HT1080 (cell line): ENCODE results near the gene MEF2C. TPM values are rescaled to one million over a fixed set of nuclear protein-coding genes. Genes with fewer than 3 reads are reported as not detected.
A peak's percentile ranks its signal among the peaks of the same experiment; 100 is the strongest.
"Not testable (repeated sequence)": the region's sequence is repeated elsewhere in the genome, so short reads cannot be mapped to it uniquely, and the experiment has no call there.

Source experiments
- DNase-seq: peaks from one replicate; pipeline ENCODE4 v3.0.0-alpha.2; 2015; ENCODE audit warnings: low read depth
- total RNA-seq: library from RNA; depleted of rRNA; stranded (reverse); fragments of >200 nt; shearing (Covaris generic); gene quantifications from 2 replicates; pipeline ENCODE4 v1.2.3, GENCODE V29; 2014

Gene MEF2C
- total RNA-seq, 1 experiment from 2014 or later: 2.2 TPM

DNA sequence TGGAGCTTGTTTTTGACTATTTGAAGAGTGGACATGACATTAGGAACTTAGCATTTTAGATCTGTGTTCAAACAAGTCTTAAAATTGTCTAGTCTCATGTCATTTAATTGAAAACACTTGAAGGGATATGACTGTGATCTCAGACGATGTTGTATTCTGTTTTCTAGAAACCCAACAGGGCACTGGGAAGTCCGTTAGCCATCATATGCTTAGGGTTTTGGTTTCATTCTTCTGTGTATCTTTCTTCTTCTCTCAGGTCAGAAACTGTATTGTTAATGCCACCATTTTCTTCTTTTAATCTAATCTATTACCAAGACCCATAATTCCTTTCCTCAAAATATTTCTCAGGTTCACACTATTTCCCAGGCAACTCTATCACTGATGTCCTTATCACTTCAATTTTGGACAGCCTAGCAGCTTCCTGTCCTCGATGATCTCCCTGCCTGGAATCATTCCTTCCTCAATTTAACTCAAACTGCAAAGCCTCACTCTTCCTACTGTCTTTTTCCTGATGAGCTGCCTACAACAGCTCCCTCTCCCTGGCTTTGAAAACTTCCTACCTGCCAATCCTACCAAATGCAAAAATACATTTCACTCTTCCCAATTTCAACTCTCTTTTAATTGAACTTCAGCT is 77.7 kb downstream of the MEF2C start:
- no peak for DNase-seq

DNA sequence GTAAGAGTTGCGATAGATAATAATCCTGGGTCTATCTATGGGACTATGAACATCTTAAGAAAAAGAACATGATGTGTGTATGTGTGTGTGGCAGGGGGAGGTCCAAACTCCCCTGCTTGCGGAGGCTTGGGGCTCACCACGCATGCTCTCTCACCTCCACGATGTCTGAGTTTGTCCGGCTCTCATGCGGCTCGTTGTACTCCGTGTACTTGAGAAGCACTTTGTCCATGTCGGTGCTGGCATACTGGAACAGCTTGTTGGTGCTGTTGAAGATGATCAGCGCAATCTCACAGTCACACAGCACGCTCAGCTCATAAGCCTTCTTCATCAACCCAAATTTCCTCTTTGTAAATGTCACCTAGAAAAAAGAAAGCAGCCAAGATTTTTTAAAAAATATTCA is 78.5 kb downstream of the MEF2C start:
- DNase-seq: no peak

DNA sequence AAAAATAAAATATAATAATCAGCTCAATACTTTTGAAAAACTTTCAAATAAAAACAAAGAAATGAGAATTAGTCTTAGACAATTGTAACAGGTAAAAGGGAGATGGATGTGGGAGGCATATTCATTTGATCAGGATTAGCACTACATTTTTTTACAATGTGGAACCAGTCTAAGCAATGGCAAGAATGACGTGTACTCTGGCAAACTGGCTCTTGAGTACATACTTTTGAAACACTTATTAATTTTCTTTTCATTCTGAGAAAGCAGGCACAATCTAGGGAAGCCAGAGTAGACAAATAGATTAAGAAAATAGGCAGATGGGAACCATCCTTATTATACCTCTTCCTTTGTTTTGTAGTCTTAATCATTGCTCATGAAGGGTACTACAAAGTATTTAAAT is 79.7 kb downstream of the MEF2C start:
- no peak for DNase-seq

DNA sequence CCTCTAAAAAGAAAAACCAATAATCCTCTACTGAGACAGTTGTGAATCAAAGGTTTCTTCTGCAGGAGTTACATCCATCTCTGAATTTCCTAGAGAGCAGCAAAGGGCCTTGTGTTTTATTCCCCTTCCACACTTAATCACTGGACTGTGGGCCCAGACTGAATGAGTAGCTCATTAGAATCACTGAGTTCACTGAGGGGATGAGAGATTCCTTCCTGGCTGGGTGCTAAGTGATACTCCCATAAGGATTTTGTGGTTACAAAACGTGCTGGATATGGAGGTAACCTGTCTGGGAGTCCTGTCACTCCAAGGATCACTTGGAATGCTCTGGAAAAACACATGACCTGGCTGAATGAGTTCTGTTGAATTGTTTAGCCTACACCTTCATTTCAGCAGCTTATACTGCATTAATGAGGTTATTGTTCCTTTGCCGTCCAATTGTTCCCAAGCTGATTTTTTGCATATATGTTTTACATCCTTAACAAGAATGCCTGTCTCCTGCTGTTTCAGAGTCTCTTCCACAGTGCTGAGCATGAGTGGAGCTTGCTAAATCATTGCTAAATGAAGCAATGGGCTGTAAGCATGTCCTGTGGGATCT is 82.9 kb downstream of the MEF2C start:
- no peak for DNase-seq

DNA sequence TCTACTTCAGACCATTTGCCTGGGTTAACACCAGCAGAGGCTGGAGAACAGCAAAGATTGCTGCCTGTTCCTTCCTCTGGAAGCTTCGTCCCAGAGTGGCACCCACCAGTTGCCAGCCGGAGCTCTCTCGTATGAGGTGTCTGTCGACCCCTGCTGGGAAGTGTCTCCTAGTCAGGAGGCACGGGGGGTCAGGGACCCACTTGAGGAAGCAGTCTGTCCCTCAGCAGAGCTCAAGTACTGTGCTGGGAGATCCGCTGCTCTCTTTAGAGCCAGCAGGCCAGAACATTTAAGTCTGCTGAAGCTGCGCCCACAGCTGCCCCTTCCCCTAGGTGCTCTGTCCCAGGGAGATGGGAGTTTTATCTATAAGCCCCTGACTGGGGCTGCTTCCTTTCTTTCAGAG is 84.1 kb downstream of the MEF2C start:
- not testable (repeated sequence) for DNase-seq

DNA sequence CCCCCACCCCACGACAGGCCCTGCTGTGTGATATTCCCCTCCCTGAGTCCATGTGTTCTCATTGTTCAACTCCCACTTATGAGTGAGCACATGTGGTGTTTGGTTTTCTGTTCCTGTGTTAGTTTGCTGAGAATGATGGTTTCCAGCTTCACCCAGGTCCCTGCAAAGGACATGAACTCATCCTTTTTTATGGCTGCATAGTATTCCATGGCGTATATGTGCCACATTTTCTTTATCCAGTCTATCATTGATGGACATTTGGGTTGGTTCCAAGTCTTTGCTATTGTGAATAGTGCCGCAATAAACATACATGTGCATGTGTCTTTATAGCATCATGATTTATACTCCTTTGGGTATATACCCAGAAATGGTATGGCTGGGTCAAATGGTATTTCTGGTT is 89.2 kb downstream of the MEF2C start:
- not testable (repeated sequence) for DNase-seq

DNA sequence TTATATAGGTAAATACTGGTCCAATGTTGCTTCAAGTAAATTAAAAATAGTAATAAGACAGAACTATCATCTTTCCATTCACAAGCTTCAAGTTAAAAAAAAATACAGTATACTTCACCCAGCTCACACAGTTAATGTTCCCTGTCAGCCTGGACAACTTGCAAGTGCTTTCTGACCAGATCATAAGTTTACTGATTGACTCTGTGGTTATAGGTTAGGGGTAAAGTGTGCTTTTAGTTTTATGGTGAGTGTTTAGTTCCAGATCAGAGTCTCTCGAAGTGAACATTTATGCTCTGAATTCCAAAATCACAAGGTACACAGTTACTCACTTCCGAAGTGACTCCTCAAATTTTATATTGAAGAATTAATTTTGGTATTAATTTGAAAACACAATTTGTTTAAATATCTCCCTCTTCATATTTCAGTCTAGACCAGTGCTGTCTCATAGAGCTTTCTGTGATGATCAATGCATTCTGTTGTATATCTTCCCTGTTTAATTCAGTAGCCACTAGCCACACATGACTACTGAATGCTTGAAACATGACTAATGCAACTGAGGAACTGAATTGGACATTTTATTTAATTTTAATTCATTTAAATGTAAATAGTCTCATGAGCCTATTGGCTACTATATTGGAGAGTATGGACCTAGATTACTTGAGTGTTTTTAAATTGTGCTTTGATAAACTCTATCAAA is 90.7 kb downstream of the MEF2C start:
- DNase-seq: peak; percentile 58

DNA sequence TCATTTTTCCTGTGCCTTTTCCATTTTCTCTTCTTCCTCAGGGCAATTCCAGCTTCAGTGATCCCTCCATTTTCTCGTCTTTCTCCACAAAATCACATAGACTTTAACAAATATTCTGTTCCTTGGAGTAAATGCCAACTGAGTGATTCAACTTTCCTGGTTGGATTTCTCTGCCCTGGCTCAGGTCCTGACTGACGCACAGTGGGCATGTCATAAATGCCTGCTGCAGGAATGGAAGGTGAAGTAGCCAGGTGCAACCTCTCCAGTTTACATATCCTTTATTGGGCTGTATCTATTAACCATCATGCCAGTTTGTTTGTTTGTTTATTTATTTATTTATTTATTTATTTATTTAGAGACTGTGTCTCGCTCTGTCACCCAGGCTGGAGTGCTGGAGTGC is 95.1 kb downstream of the MEF2C start:
- DNase-seq: peak; percentile 5

DNA sequence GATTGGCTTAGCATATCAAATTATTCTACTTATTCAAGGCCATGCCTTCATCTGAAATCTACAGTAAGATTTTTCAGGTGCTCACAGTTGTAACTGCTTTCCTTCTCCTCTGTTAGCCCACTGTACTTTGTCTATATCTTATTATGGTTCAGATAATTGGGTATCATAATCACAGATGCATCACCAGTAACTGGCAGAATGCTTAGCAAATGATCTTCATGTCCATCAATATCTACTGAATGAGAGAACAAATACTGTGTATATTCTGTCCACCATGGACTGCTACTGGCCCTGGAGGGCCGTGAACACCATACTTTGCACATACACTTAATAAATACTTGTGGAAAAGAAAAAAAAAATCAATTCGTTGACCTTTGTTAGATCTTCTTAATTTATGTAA is 96.2 kb downstream of the MEF2C start:
- DNase-seq: no peak

DNA sequence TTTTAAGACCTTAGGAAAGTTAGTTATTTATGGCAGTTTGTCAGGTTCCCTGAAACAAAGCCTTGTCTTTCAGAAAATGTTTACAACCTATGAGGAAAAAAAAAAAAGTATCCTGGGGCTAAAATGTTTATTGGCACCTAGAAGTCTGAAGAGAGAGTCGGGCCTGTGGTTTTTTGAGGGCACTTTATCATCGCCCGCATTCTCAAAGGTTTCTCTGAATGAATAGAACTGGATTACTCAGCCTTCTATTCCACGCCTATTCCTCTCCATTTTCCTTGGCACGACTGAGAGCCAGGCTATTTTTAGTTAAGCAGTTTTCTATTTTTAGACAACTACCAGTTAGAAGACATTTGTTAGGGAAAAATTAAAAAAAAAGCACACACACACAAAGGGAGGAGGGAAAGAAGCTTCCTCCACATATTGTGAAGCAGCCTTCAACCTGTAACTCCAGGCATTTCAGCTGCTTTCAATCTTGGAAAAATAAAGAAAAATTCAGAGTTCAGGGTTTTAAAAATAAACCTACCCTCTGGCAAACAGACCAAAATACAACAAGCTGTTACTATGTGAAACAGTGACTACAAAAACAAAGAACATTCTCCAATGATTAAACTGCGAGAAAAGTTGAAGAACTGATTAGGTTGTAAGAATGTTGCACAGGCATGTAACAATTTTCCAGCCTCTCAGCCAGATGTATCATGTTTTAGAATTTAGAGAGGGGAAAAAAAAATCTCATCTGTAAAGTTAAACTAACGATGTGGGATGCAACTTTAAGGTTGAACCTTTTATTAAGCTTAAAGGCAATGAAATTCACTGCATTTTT is 97.0 kb downstream of the MEF2C start:
- peak; percentile 96 for DNase-seq

DNA sequence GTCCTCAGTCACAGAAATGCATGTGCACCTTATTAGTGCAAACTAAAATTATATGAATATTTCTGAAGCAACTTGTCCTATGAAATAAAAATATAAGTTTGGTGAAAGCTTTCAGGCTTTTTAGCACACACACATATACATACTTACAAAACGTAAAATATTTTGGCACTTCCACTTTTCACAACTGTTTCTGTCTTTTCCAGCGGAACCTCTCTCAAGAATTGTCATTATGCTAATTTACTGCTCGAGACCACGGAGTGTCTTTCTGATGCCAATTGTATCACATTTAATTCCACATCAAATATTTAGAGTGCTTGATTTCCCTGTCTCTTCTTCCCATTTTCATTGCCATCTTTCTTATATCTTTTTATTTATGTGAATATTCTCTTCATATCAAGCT is 100.4 kb downstream of the MEF2C start:
- no peak for DNase-seq

DNA sequence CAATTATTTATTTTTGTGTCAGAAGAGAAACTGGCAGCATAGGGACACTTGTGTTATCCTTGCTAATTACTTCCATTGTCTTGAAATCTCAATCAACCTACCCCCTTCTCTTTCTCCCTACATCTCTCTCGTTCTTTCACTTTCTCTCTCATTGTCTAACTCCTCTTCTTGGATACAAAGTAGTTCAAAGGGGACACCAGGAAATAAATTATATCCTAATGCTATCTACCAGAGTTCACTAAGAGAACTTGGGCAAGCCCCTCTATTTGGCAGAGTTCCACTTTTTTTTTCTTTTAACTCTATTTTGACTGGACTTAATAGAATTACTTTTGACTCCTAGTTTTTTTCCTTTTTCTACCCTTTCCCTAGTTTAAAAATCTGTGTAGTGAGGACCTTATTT is 102.2 kb downstream of the MEF2C start:
- no peak for DNase-seq

DNA sequence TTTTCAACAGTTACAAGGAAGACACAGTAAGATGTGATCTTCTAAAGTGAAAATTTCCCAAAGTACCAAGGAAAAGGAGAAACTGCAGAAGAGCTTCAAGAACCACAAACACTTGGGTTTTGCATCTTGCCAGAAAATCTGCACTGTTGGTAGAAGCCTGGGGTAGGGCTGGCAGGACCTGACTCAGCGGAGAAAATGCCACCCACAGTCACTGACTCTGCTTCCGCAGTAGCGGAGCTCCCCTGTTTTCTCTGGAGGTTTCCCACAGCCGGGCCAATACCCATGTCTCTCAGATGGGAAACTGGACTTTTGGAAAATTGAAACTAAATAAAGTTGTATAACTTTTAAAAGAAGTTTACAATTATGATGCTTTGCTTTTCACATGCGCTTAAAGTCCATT is 104.2 kb downstream of the MEF2C start:
- DNase-seq: no peak

DNA sequence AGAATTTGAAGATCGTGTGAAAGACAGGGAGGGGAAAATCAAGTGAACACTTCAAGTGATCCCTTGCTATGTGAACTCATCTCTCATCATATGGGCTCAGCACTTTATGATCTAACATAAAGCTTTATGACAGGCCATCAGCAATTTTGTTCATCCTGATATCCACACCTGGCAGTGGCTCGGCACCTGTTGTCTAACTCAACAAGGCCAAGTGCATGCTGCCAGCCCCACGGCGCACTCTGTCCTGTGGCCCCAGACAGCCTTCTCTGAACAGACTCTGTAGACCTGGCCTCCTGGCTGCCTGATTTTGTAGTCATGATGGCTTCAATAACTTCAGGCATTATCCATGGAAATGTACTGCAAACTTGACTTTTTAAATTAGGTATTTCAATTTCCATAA is 106.3 kb downstream of the MEF2C start:
- no peak for DNase-seq

DNA sequence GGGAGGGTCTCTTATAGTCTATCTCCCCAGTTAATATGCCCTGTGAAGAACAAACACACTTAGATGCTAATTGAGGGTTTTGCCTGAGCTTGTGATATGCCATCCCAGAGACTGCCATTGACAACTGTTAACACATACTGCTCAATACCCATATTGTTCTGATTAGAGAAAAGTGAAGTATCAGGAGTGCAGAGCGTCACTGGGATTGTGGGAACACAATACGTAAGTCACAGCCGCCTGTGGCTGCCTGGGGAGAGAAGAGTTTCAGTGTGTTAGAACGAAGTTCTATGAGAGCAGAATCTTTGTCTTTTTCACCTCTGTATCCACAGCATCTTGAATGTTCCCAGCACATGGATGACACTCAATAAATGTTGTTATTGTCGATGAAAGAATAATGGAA is 110.2 kb downstream of the MEF2C start:
- DNase-seq: no peak

DNA sequence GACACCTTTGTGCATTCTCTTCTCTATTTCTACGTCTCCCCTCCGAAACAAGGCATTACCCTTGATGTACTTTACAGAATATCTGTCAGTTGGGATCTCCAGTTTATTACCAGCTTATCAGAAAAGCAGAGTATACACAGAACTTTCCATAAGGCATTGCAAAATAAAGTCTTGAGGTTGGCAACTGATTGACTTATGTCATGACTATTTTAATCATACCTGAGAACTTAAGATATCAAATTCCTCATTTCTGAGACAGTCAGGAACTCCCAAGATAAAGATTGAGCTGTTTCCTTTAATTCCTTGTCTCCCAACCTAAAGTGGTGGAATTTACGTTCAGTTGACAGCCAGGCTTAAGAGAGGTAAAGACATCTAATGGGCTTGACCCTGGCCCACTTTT is 110.9 kb downstream of the MEF2C start:
- no peak for DNase-seq

DNA sequence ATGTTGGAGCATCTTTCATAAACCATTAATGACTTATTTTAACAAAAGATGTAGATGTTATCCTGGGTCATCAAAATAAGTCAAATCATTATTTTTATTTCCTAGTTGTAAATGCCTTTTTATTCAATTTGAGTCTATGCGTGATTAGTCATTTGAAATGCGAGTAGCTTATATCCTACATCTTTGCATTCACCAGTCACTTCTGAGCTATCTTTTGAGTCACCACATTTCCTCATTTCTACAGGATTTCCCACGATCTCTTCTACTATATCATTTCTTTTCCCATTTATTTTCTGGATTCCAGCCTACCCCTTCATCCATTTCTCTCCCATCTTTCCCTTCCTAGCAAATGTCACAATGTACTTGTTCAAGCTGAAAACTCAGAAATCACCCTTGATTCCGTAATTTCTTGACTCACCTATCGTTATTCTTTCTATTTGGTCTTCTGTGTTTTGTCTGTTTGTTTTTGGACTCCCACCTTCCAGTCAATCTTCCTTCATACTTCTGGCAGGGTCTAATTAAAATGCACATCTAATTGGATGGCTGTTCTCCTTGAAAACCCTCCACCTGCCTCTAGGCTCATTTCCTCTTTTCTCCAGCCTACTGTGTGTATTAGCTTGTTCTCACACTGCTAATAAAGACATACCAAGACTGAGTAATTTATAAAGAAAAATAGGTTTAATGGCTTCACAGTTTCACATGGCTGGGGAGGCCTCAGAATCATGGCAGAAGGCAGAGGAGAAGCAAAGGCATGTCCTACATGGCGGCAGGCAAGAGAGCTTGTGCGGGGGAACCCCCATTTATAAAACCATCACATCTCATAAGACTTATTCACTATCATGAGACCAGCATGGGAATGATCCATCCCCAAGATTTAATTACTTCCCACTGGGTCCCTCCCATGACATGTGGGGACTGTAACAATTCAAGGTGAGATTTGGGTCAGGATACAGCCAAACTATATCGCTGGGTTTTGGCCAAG is 112.4 kb downstream of the MEF2C start:
- peak; percentile 73 for DNase-seq

DNA sequence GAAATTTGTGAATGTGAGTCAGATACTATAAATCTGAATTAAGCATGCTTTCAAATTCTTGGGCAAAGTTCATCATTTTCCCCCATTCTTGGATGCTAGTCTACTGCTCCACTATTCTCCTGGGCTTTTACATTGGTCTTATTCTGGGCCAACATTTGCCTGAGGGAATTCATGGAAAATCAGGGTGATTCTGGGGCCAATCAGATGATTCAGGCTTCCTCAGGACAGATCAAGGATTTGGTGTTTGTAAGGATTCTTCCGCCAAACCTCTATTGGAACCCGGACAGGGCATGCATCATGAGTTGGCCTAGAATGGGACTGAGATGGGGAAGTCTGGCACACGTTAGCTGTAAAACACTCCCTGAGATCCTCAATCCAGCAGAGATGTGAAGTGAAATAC is 113.8 kb downstream of the MEF2C start:
- no peak for DNase-seq

DNA sequence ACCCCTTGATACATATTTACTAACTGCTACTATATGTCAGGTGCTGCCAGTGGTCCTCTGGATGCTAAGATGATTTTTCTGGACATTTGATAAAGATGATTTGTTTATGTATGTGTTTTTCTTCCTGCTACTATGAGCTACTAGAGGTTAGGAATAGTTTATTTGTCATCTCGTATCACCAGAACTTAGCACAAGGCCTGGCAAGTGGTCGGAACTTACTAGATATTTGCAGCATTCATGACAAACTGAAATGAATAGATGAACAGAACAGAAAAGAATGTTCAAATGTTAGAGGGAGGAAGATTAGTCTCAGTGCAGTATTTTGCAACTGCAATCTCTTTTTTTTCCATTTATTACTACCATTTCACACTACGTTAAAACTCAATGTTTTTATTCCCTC is 114.6 kb downstream of the MEF2C start:
- DNase-seq: no peak

DNA sequence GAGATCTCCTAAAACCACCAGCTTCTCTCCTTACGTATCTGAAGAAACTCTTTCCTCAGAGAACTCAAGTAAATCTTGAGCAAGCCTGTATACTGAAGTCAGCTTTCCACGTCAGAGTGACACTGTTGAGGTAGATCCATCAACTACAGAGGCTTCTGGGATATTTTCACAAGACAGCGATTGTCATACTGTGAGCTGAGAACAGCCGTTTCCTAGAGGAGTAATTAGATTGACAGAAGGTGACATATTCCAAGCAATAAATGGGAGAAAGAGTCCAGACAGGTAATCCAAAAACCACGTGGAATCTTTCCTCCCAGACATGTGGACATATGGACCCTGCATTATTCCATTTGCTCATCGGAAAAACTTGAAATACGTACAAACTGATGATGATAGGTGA is 117.2 kb downstream of the MEF2C start:
- DNase-seq: no peak

DNA sequence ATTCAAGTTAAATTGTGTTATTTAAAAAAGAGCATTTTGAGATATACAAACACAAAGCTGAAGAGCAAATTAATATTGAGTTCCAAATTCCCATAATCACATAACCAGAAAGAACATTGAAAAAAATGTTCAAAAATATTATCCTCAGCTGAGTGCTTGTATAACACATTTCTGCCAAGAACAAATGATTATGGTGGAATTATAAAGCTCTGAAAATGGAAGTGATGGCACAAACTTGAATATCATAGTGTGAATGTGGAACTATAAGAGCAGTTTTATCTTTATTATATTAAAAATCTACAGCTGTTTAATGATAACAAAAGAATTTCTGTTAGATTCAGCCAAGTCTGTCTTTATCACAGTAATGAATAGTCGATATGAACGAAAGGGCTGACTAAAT is 117.8 kb downstream of the MEF2C start:
- DNase-seq: no peak
